ENCODE measurements around the gene HS3ST6.
"Not testable (repeated sequence)": the region's sequence is repeated elsewhere in the genome, so short reads cannot be mapped to it uniquely, and the experiment has no call there.

The HS3ST6 gene

DNA sequence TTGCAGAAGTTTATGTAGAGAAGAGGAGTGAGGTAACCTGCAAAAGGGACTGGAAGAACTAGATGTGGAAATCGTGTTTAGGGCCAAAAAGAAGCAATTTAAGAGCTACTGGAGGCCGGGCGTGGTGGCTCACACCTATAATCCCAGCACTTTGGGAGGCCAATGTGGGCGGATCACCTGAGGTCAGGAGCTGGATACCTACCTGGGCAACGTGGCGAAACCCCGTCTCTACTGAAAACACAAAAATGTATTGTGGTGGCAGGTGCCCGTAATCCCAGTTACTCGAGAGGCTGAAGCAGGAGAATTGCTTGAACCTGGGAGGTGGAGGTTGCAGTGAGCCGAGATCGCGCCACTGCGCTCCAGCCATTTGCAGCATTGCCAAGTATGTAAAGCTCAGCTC, 42.1 kb downstream of the HS3ST6 start:
- not testable (repeated sequence) for DNase-seq

DNA sequence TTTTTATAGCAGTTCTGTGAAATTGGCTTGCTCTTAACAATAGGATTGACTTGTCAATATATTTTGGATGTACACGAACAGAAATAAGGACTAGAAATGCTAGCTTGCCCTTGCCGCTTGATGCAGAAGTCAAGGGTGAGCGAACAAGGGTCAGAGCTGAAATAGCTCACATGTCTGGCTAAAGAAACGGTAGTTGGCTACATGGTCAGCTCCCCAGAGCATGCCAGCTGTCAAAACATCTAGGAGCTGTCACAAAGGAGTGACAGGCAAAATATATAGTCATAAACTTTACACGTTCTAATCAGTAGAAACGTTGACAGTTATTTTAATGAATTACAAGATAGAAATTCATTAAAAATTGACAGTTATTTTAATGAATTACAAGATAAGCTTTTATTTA, 43.4 kb downstream of the HS3ST6 start:
- DNase-seq: no peak

DNA sequence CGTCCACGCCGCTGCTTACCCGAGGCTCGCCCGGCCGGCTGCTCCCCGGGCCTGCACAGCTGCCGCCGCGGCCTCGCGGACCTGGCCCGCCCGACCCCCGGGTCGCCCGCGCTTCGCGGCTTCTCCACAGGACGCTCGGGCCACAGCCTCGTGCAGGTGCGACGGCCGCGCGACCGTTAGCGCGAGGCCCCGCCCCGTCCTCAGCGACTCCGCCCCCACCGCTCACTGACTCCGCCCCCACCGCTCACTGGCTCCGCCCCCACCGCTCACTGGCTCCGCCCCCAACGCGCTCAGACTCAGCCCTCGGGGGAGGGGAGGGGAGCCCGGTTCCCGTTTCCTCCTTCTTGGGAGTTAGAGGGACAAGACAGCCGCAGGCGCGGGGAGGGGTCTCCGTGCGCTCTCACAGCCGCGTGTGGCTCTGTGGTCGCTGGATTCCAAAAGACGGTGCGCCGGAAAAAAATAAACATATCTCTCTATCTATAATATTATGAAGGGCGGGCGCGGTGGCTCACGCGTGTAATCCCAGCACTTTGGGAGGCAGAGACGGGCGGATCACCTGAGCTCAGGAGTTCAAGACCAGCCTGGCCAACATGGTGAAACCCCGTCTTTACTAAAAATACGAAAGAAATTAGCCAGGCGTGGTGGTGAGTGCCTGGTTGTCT, 46.1 kb downstream of the HS3ST6 start, which contains the start of gene MEIOB:
MEIOB (minus strand) TSS at position 191 of the 662 bp plus-strand sequence. CDS start 3,989 bp downstream, outside the sequence.
- DNase-seq: no peak

DNA sequence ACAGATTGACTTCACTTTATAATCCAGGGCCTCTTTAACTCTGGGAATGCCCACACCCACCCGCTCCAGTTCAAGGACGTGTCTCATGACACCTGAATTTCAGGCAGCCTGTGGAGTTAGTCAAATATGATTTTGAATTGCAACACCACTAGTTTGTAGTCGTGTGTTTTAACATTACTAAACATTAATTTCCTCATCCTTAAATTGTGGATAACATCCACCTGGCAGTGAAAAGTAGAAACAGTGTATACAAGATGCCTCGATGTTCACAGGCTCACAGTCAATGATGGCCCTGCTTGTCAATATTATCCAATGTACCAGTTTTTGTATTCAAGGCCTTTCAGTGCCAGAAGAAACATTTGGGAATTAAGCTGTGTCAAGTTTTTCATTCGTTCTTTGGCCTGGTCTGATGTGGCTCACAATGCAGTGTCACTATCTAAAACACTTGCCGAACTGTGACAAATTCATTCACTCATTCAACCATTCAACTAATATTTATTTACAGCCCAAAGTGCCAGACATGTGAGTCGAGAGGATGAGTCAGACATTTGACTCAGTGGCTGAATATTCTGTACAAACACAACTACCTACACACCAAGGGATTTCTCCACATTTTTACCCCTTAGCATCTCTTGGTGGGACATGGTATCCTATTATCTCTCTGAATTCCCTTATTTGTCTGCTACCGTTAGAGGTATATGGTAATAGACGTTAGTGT, 47.7 kb downstream of the HS3ST6 start:
- DNase-seq: no peak

DNA sequence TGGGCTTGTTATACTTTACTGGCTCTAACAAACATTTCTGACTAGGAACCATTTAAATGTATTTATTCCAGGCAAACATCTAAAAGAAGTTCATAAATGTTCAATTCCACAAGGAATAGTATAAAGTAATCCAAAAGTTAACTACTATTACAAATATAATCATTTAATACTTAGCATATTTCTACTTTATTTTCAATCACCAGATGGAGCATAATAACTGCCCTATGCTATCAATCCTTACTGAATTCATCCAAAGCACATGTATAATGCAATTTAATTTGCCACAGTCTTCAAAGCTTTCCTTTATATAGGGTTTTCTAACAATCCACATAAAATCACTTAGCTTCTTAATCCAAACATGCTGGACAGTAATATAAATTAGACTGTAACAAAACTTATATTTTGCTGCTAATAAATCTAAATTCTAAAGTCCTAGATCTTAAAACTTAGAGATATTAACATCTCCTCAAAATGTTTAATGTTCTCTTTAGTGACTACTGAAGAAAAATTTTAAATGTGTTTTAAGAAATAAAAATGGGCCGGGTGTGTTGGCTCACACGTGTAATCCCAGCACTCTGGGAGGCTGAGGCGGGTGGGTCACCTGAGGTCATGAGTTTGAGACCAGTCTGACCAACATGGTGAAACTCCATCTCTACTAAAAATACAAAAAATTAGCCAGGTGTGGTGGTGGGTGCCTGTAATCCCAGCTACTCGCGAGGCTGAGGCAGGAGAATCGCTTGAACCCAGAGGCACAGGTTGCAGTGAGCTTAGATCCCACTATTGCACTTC, 52.1 kb downstream of the HS3ST6 start:
- DNase-seq: no peak

DNA sequence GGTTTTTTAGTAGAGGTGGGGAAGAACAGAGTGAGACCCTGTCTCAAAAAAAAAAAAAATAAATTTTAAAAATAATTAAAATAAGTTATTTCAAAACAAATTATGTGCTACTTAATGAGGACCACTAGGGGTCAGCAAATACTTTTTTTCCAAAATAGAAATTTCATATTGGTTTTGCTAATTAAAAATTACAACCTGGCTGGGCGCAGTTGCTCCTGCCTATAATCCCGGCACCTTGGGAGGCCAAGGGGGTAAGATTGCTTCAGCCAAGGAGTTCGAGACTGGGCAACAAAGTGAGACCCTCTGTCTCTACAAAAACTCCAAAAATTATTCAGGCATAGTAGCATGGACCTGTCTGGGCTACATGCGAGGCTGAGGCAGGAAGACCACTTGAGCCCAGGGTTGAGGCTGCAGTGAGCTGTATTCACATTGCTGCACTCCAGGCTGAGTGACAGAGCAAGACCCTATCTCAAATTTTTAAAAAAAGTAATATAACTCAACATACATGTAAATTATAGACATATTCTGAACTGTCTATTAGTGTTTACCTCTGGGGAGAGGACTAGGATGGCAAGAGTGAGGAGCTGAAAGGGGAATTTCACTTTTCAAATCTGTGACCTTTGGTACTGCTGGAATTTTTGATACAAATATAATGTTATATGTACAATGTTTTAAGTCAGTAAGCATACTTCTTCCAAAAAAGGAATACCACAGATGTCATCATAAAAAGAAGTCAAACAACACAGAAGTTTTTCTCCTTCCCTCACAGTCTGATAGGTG, 54.3 kb downstream of the HS3ST6 start:
- DNase-seq: no peak

DNA sequence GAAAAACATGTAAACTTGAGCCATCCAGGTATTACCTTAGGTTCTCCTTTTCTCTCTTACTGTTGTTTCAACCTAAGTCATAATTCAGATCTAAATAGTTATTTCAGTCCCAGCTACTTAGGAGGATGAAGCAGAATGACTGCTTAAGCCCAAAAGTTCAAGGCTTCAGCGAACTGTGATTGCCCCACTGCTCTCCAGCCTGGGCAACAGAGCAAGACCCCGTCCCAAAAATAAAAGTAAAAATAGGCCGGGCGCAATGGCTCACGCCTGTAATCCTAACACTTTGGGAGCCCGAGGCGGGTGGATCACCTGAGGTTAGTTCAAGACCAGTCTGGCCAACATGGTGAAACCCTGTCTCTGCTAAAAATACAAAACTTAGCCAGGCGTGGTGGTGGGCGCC, 55.8 kb downstream of the HS3ST6 start:
- DNase-seq: no peak

DNA sequence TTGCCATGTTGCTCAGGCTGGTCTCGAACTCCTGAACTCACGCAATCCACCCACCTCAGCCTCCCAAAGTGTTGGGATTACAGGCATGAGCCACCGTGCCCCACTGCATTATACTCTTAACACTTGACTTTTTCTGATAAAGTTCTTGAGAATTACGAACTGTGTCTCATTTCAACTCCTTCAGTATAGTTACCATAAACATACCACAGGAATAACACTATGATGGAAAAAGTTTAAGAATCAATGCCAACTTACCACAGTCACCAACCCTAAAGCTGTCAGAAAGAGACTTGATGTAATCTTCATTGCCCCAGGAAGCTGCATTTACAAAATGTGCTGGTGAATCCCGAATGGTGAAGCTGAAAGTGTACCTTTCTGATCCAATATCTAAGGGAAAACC, 56.5 kb downstream of the HS3ST6 start:
- DNase-seq: no peak

All from NCI-H748 treated with DMSO at 0.1 percent for 48 hours (cell line).